GM10266 (cell line): Measurements from ENCODE around the gene AMMECR1L.
"Not testable (repeated sequence)": the region's sequence is repeated elsewhere in the genome, so short reads cannot be mapped to it uniquely, and the experiment has no call there.

Experiments
- DNase-seq: peaks from one replicate; pipeline ENCODE4 v3.0.0; 2012; ENCODE audit errors: extremely low spot score
- CTCF ChIP-seq: IDR thresholded peaks from 2 replicates; pipeline ENCODE4 v1.5.1; 2012; ENCODE audit warnings: mild to moderate bottlenecking, low read depth; ENCODE audit not compliant: control insufficient read depth, insufficient read depth; ENCODE audit errors: missing control alignments

AMMECR1L gene

DNA sequence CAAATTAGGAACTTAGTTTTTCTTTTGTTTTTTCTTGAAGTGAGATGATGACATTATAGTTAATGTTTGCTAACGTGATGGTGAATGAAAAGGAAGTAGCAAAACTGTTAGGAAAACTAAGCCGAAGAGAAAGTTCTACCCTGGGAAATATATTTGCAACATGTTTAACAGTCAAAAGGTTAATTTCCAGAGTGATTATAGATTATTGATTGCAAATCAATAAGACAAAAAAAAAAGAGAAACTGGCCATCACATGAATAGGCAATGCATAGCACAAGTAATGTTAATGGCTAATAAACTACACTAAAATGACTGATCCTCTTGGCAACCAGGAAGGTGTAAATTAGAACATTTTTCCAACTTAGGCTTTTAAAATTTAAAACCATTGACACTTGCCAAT lies 26.0 kb upstream of the AMMECR1L start:
- TF ChIP-seq CTCF = no peak
- no peak for DNase-seq

GRCh38 chr2:127910415-127910814 lies 24.7 kb upstream of the AMMECR1L start:
- DNase-seq = no peak
- no peak for TF ChIP-seq CTCF

DNA sequence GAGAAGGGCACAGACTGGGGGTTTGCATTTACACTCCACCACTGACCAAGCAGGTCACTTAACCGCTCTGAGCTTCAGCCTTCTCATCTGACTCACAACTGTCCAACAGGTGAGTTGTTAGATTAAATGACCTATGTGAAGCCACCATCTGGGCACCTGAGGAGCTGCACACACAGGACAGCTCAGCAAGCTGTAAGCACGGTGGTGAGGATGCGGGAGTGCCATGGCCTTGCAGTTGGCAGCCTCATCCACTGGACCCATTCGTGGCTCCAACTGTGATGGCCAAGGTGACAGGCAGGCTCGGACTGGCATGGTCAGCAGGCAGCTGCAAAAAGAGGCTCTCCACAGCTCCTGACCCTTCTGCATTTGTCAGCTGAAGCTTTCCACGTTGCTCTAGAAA lies 23.3 kb upstream of the AMMECR1L start:
- no peak for TF ChIP-seq CTCF
- no peak for DNase-seq

- DNase-seq = not testable (repeated sequence)
These were observed 22.1 kb upstream of the AMMECR1L start for GRCh38 chr2:127907733-127908400.

DNA sequence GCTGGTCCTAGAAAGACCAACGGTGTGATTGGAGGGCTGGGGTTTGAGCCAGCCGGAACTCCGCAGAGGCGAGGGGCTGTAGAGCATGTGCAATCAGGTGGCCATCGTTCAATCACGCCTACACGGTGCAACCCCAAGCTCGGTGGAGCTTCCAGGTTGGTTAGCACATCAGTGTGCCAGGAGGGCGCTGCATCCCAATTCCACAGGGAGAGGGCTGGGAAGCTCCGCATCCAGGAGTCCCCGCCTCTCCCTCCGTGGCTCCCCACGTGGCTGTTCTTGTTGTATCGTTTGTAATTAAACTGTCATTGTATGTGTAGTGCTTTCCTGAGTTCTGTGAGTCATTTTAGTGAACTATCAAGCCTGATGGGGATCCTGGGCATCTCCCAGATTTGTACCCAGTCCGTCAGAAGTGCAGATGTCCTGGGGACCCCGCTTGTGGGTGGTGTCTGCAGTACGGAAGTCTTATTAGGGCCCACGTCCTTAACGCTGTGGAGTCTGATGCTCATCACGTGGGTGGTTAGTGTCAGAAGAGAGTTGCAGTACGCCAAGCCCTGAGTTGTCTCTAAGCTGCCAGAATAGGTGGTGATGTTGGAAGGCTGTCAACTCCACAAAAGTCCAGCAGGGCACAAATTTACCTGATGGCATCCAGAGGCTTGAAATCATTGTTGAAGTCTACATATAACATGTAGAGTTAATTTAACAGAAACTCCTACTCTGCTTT lies 20.6 kb upstream of the AMMECR1L start:
- no peak for TF ChIP-seq CTCF
- no peak for DNase-seq

DNA sequence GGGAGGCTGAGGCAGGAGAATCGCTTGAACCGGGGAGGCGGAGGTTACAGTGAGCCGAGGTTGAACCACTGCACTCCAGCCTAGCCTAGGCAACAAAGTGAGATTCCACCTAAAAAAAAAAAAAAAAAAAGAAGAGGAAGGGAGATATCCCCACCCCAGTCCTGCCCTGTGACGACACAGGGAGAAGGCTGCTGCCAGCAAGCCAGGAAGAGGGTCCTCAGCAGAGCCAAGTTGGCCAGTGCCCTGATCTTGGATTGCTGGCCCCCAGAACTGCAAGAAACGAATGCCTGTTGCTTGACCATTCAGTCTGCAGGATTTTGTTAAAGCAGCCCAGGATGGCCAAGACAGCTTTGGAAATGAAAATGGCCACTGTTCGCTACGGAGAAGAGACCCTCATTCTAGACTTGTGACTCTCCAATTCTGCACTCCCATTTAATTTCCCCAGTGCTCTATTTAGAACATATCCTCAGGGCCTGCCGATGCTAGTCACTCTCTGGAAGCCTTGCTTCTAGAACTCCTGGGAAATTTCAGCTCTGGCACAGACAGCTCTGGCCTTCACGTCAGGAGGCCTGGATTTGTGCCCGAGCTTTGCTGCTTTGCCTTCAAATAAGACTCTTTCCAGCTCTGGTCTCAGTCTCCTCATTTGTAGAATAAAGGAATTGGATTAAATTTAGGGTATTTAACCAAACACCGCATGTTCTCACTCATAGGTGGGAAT lies 15.7 kb upstream of the AMMECR1L start:
- no peak for TF ChIP-seq CTCF
- DNase-seq = no peak

DNA sequence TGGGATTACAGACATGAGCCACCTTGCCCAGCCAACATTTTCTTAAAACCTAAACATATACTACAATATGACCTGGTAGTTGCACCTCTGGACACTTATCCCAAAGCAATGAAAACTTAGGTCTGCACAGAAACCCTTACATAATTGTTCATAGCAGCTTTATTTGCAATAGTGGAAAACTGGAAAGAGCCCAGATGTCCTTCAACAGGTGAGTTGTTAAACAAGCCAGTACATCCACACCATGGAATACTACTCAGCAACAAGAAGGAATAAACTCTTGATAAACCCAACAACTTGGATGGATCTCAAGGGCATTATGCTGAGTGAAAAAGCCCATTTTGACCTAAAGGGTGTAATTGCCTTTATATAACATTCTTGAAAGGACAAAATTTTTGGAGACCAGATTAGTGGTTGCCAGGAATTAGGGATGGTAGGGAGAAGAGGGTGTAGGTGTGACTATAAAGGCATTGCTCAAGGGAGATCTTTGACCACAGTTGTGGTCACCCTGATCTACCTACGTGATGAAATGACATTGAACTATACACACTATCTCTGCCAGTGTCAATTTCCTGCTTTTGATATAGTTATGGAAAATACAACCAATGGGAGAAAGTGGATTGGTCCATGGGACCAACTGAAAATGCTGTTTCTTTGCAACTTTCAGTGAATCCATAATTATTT lies 11.9 kb upstream of the AMMECR1L start:
- no peak for DNase-seq
- TF ChIP-seq CTCF = no peak
